HG03354 (cell line): ENCODE results near the gene ISY1.
"Not testable (repeated sequence)": the region's sequence is repeated elsewhere in the genome, so short reads cannot be mapped to it uniquely, and the experiment has no call there.

Source experiments
- ATAC-seq: cut with Tn5 transposase; IDR thresholded peaks from one replicate; pipeline ENCODE4 v1.9.1; 2021; ENCODE audit warnings: mild to moderate bottlenecking; ENCODE audit not compliant: unreplicated experiment, poor library complexity, severe bottlenecking

The ISY1 gene

DNA sequence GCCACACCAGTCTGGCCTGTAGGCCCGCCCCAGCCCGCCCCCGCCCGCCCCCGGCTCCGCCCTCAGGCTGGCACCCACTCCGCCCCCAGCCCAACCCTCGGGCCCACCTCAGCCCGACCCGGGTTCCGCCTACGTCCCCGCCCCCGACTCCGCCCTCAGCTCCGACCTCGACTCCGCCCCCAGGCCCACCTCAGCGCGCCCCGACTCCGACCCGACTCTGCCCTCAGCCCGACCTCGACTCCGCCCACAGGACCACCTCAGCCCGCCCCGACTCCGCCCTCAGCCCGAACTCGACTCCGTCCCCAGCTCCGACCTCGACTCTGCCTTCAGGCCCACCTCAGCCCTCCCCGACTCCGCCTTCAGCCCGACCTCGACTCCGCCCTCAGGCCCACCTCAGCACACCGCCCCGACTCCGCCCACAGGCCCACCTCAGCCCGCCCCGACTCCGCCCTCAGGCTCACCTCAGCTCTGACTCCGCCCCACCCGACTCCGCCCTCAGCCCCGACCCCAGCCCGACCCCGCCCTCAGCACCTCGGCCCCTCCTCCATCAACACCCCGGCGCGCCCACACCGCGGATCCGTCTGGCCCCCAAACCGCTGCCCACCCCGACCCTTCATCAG is 39.0 kb downstream of the ISY1 start, which contains the start of gene RAB43:
TSS of gene RAB43 (minus strand) at position 13 of the 620 bp plus-strand sequence. CDS start 315 bp downstream, outside the sequence.
- peak; percentile 43 for ATAC-seq

DNA sequence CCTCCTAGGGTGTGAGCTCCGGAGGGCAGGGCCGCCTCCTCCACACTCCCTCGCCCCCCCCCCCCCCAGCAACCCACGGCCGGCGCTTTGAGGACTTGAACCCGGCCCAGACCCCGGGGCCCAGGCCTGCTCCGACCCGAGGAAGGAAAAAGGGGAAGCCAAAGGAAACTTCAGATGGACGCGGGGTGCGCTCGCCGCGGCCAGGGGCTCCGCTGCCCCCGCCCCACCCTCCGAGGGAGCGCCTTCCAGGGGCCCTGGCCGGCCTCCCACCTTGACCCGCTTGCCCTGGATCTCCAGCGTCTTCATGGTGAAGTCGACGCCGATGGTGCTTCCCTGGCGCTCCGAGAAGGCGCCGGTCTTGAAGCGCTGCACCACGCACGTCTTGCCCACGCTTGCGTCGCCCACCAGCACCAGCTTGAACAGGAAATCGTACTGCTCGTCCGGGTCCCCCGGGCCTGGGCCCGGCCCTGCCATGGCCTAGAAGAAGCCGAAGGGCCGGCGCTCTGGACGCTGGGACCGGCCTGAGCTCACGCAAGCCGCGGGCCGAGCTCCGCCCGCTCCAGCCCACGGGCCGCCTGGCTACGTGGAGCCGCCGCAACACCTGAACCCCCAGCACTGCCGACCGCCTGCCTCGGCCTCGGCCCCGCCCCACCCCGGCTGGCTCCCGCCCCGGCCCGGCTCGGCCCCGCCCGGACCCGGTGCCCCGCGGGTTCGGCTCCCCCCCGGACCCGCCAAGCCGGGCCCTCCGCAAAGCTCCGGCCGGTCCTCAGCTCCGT is 39.7 kb downstream of the ISY1 start:
- ATAC-seq, result peak; percentile 1

DNA sequence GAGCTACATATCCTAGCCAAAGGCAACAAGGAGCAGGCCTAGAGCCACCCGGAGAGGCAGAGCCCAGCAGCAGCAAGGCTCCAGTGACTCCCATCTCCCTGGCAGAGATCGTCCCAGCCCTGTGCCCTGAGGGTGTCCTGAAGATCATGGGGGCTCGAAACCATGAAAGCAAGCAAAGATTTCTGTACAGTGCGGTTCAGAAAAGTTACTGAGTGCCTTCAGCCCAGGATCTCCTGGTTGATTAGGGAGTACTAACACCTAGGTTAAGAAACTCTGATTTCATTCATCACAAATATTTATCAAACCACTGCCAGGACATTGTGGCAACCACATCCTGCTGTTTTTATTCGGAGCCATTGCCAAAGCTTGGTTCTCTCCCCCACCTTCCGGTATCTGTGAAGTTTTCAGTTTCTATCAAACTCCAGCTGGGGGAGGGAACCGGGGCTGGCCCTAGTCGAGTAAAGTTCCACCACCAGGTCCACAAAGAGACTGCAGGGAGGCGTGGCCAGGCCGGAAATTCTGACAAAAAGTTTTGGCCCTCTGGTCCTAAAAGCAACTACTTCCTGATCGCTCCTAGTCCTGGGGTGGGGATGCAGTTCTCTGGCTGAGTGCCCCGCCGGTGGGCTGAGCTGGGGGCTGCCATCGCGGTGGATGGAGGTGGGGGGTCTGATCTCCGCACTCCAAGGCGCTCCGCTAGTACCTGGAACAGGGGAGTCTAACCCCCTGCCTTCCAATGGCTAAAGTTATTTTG is 40.4 kb downstream of the ISY1 start:
- ATAC-seq, result peak; percentile 75

DNA sequence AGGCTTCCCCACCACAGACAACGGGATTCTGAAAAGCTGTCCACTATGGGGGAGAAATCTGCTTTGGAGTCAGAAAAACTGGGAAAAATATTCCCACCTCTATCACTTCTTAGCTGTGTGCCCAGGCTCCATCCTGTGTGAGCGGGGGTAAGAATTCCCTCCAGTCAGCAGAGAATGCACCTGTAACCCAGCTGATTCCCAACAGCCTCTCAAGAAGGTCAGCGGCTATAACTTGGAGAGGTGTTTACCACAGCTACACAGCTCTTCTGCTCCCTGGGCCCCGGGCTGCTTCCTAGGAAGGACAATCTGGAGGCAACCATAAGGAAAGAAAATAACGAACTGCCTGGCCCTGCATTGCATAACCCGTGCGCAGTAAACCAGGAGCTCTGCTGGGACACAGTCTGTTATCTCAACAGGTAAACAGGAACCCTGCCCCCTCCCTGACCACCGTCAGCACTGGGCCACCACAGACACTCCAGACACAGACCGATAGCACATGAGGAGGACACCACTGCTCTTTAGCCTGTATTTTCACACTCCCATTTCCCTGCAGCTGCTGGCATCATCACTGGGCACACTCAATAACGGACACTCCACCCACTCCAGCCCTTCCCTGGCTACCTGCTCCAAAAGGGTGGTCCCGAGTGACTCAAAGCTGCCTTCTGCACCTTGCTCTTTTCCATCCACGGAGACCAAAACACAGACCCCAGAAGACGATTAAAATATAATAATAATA is 41.3 kb downstream of the ISY1 start:
- ATAC-seq, result no peak

DNA sequence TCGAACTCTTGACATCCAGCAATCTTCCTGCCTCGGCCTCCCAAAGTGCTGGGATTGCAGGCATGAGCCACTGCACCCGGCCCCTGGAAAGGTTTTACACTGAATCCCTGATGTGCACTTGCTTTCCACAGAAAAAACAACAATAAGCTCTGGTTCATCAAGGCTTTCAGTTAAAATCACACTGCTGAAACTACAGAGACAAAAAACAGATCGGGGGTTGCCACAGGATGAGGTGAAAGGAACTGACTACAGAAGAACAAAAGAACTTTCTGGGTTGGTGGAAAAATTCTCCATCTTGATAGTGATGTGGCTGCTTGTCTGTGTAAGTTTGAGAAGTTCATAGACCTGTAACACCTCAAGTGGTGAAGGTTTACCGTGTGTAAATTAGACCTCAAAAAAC is 42.1 kb downstream of the ISY1 start:
- no peak for ATAC-seq

DNA sequence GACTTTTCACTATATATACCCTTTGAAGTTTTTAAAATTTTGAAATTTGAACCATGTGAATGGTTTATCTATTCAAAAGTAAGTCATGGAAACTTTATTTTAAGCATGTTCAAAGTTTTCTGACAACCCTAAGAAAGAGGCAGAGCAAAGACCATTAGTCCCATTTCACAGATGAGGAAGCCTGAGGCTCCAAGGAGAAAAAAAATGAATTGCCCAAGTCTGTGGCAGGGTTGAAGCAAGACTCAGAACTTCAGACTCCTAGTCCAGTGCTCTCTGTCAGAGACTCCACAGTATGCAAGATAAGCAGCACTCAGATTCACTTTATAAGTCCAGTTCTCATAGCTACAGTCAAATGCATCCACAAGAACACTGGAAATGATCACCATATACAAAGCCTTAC is 43.7 kb downstream of the ISY1 start:
- no peak for ATAC-seq

DNA sequence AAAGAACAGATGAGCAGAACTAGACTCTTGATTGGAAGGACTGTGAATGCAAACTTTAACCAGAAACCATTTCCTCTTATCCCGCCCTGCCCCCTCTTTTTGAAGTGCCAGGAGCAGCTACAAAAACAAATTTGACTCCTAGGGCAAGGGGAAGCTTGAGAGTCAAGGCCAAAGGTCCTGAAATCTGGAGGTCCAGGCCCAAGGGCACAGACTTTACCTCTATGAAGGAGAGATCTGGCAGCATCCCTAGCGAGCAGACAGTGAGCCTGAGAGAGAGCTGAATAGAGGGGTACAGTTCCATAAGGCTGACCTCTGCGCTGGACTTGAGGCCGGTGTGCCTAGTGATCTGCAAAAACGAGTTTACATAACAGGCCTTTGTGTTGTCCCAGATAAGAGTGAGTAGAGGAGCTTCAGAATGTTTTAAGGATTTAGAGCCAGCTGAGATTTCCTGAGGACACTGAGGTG is 44.3 kb downstream of the ISY1 start:
- no peak for ATAC-seq

DNA sequence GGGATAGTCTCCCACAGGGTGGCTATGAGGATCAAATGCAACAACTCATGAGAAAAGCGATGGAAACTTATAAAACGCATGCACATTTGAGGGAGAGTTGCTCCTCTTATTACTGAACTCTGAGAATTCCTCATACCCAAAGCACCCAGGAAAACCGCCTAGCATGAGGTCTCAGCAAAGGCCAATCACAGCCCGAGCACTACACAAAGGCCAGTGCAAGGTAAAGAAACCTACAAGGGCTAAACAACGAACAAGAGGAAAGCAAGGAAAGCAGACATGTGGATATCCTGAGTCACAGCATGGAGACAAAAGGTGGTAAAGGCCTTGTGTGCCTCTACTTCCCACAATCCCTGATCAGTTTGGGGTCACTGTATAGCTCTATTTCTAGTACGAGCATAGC is 46.4 kb downstream of the ISY1 start:
- ATAC-seq, result no peak

DNA sequence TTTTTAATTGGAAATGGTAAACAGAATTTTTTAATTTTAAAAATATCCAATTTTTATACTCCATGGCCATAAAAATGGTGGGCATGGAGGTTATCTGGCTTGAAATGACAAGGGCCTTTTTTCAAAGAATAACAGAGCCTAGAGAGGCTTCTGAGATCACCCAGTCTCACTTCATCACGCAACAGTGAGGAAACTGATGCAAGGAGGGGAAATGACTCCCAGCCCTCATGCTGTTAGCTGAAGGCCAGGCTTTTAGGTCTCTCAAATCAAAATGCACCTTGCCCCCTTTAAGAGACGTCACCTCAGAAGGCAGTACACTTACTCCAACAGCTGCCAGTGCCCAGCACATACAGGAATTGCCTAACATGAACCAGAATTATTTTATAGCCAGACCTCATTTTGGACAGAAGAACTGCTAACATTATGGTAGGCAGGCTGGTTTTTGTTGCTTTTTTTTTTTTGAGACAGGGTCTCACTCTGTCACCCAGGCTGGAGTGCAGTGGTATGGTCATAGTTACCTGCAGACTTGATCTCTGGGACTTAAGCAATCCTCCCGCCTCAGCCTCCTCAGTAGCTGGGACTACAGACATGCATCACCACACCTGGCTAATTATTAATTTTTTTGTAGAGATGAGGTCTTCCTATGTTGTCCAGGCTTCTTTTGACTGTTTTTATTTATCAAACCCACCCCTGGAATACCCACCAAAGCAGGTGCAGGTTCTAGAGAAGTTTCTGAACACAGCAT is 48.4 kb downstream of the ISY1 start:
- no peak for ATAC-seq

DNA sequence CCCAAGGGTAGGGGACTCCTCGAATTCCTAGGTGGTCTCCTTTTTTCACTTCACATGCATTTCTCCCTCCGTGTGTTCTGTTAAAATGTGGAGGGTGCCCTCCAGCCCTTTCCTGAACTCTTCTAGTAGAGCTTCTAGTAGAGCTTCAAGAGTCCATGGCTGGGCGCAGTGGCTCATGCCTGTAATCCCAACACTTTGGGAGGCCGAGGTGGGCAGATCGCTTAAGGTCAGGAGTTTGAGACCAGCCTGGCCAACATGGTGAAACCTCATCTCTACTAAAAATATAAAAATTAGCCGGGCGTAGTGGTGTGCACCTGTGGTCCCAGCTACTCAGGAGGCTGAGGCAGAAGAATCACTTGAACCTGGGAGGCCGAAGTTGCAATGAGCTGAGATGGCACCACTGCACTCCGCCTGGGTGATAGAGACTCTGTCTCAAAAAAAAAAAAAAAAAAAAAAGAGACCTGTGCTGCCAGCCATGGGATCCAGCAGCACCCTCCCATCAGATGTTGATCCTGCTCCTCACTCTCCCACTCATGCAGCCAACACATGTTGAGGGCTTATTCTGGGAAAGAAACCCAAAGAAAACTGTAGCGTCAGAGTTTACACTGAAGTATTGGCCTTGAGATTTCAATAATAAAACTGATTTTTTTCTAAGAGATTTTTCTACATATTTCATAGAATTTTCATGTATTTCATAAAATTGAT is 49.6 kb downstream of the ISY1 start:
- not testable (repeated sequence) for ATAC-seq

DNA sequence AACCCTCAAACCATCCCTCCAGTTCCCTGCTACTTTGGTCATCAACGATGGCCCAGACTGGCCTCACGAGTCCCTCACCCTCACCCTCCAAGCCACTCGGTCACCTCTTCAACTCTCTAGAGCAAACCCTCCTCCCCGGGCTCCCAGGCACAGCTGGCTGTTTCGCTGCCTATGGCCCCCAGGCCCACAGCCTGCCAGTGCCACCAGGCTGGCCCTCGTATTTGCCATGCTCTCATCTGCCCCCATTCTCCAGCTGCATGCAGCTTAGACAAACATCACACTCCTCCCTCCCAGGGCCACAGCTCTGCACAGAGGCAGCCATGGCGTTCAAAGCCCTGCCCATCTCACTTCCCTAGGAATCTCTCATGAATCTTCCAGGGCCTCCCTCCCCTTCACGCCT is 53.1 kb downstream of the ISY1 start:
- no peak for ATAC-seq

DNA sequence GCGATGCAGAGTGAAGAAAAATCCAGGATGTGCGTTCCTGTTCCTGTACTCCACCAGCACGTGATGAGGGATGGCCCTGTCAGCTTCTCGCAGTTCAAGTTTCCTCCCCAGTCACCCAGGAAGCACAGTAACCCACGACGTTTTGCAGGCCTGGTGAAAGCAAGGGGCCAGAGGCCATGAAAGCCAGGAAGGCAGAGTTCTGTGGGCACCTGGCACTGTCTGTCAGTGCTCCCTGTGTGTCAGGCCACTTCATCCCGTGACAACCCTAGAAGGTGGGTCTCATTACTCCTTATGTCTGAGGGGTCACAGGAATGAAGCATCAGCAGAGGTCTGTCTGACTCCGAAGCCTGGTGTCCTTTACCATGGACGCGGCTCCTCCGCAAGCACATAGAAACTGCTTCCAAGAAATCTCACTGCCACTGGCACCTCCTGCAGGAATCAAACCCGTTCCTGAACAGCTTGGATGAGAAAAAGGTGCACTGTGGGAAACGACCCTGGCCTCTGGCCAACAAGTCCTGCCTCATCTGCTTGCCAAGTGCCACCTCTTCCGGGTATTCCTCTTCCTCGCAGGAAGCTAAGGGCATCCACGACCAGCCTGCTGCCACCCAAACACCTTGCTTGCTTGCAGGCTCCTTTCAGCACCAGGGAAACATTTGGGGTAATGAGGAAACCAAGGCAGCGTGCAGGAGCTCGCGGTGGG is 53.8 kb downstream of the ISY1 start:
- no peak for ATAC-seq

DNA sequence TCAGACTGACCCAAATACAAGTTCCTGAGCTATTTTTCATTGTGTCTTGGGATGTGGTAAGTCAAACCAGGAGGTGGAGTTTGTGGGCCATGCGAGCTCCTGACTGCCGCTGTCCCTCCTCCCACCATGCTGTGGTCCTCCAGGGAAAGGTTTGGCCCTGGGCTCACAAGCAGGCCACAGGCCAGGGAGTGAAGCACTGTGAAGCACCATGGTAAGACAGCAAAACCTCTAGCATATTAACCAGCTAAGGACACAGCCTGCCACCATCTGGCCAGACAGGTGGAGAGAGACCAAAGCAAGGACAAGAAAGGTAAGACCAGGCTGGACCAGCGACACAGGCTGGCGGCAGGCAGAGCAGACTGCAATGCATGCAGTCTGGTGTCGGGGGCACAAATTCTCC is 54.5 kb downstream of the ISY1 start:
- no peak for ATAC-seq

DNA sequence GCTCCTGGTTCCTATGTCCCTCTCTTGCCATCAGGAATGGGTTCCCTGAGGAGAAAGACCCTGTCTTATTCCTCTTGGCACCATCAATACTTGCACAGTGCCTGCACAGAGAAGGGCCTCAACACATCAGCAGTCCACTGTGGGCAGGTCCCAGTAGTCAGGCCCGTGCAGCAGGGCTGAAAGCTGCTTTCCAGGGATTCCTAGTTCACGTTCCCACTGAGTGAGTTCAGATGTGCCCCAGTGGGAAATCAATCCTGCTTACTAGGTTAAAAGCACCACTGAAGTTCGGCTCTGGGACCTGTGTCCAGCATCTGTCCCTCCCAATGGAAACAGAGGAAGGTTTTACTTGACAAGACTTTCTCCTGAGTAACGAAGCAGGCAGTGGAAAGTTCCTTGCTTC is 55.0 kb downstream of the ISY1 start:
- no peak for ATAC-seq

DNA sequence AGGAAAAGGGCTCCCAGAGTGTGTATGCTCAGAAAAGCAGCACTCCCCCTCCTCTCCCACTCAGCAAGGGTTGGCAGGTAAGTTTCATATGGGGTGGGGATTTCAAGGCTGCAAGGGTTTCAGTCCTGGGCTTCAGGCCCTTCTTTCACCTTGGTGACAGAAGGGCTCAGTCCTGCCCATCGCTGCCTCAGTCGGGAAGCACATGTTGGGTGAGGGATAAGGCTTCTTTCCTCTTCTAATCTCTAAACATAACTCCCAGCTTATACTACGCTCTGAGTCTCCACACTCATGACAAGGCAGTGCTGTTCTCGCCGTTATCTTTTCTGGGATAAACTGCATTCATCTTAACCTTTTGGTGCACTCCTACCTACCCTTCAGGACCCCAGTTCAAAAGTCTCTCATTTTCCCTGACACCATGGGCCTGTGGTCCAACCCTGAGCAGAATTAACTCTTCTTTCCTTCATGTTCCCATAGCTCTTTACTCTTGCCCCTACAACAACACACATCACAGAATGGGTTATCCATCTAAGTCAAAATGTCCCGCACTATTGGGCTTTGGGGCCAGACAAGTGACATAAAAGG is 56.3 kb downstream of the ISY1 start:
- no peak for ATAC-seq

DNA sequence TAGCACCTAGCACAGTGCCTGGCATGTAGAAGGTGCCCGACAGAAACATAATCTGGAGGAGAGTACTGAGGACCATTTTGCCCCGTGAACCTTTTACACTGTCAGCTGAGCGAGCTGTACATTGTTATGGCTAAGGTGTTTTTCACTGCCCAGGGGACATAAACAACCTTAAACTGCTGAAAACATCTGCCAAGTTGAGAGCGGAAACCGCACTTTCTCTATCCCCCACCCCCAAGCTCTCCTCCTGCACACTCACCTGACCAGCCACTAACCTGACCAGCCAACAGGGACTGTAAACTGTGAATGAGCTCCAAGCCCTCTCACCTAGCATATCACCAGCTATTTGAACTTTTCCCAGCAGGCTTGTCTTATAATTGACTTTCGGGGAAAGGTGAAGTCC is 56.8 kb downstream of the ISY1 start:
- ATAC-seq, result no peak

DNA sequence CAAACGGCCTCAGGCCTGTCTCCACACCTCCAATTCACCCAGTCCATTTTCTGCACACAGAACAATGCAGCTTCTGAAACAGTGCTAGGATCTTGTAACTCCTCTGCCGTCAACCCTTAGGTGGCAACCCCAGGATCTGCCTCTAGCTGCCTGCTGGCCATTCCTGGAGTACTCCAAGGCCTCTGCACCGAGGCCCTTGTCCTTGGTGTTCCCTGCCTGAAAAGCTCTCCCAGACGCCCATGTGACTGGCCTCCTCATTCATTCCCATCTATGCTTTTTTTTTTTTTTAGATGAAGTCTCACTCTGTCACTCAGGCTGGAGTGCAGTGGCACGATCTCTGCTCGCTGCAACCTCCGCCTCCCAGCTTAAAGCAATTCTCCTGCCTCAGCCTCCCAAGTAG is 57.6 kb downstream of the ISY1 start:
- no peak for ATAC-seq
